GM23338 (cell line): ENCODE results near the gene ATP5IF1. TPM values are rescaled to one million over a fixed set of nuclear protein-coding genes. Genes with fewer than 3 reads are reported as not detected.

Source experiments
- ATAC-seq: fragments of 200-7000 bp; cut with Tn5 transposase; 3 replicates; pipeline ENCODE4 v1.9.1; 2020
- DNase-seq: peaks from one replicate; pipeline ENCODE4 v3.0.0-alpha.2; 2015; ENCODE audit warnings: low spot score
- H2AFZ ChIP-seq: fragments of 200-600 bp; sonication (generic); 2 replicates; pipeline ENCODE4 v1.8.0; 2016; ENCODE audit warnings: antibody characterized with exemption, mild to moderate bottlenecking, moderate library complexity
- H3F3A ChIP-seq: fragments of 200-600 bp; sonication (generic); replicated peaks from 2 replicates; pipeline ENCODE4 v1.8.0; 2017; ENCODE audit warnings: antibody characterized with exemption, mixed run types, low read depth
- H3K27ac ChIP-seq: fragments of 200-600 bp; sonication (generic); 2 replicates; pipeline ENCODE4 v1.6.1; 2016; ENCODE audit warnings: low read depth
- H3K27me3 ChIP-seq: fragments of 200-600 bp; sonication (generic); 2 replicates; pipeline ENCODE4 v1.8.0; 2016; ENCODE audit warnings: mild to moderate bottlenecking, mixed run types, moderate library complexity; ENCODE audit not compliant: insufficient read depth
- H3K36me3 ChIP-seq: fragments of 200-600 bp; sonication (generic); 2 replicates; pipeline ENCODE4 v1.8.0; 2016; ENCODE audit warnings: mild to moderate bottlenecking; ENCODE audit not compliant: insufficient read depth
- H3K4me1 ChIP-seq: fragments of 200-600 bp; sonication (generic); 2 replicates; pipeline ENCODE4 v1.8.0; 2016; ENCODE audit warnings: mild to moderate bottlenecking, moderate library complexity; ENCODE audit not compliant: insufficient read depth
- H3K4me2 ChIP-seq: fragments of 200-600 bp; sonication (generic); 2 replicates; pipeline ENCODE4 v1.7.1; 2017; ENCODE audit warnings: mixed run types
- H3K4me3 ChIP-seq: fragments of 200-600 bp; sonication (generic); 2 replicates; pipeline ENCODE4 v1.6.1; 2016; ENCODE audit warnings: mixed run types
- H3K79me2 ChIP-seq: fragments of 200-600 bp; sonication (generic); replicated peaks from 2 replicates; pipeline ENCODE4 v1.8.0; 2017; ENCODE audit warnings: mild to moderate bottlenecking; ENCODE audit not compliant: insufficient read depth
- H3K9me2 ChIP-seq: fragments of 200-600 bp; sonication (generic); 2 replicates; pipeline ENCODE4 v1.8.0; 2017; ENCODE audit not compliant: insufficient read depth
- H4K20me1 ChIP-seq: fragments of 200-600 bp; sonication (generic); replicated peaks from 2 replicates; pipeline ENCODE4 v1.8.0; 2017; ENCODE audit warnings: mild to moderate bottlenecking; ENCODE audit not compliant: insufficient read depth
- H3K27ac Mint-ChIP-seq: 2 replicates; pipeline ENCODE4 v1.8.0; 2020; ENCODE audit warnings: inconsistent platforms, mild to moderate bottlenecking, moderate library complexity, mixed read lengths
- H3K27me3 Mint-ChIP-seq: 3 replicates; pipeline ENCODE4 v1.8.0; 2022; ENCODE audit warnings: low read depth, mild to moderate bottlenecking, moderate library complexity, mixed read lengths, inconsistent platforms; ENCODE audit not compliant: insufficient read depth, poor library complexity
- H3K36me3 Mint-ChIP-seq: 3 replicates; pipeline ENCODE4 v1.8.0; 2021; ENCODE audit warnings: low read depth, mild to moderate bottlenecking, inconsistent platforms, moderate library complexity, mixed read lengths
- H3K4me1 Mint-ChIP-seq: 3 replicates; pipeline ENCODE4 v1.8.0; 2020; ENCODE audit warnings: mild to moderate bottlenecking, inconsistent platforms, mixed read lengths
- H3K4me3 Mint-ChIP-seq: 3 replicates; pipeline ENCODE4 v1.8.0; 2021; ENCODE audit warnings: moderate library complexity, mild to moderate bottlenecking, inconsistent platforms, mixed read lengths
- H3K9me3 Mint-ChIP-seq: 3 replicates; pipeline ENCODE4 v1.8.0; 2020; ENCODE audit warnings: moderate library complexity, mild to moderate bottlenecking, inconsistent platforms, mixed read lengths
- CREB1 ChIP-seq: fragments of 250-450 bp; sonication (Bioruptor Pico); IDR thresholded peaks from 2 replicates; pipeline ENCODE4 v1.5.0; 2020; ENCODE audit warnings: low read depth, mild to moderate bottlenecking, moderate library complexity
- CTCF ChIP-seq, 2 experiments: fragments of 200-600 bp in 1 of 2; sonication (generic) in 1 of 2; conservative IDR thresholded peaks; 2 replicates each; pipeline versions ENCODE4 v1.5.1 to v1.6.1; 2016 to 2017; ENCODE audit warnings: antibody characterized with exemption in 2 of 2, low read depth in 2 of 2, mild to moderate bottlenecking in 2 of 2, moderate library complexity in 1 of 2
- EZH2 ChIP-seq: fragments of 200-600 bp; sonication (generic); IDR thresholded peaks from one replicate; pipeline ENCODE4 v1.8.0; 2017; ENCODE audit warnings: antibody characterized with exemption, mild to moderate bottlenecking, low read depth; ENCODE audit not compliant: unreplicated experiment
- JUNB ChIP-seq: IDR thresholded peaks from one replicate; pipeline ENCODE4 v1.6.1; 2016; ENCODE audit warnings: antibody characterized with exemption; ENCODE audit not compliant: unreplicated experiment
- NANOG ChIP-seq: IDR thresholded peaks from 2 replicates; pipeline ENCODE4 v1.6.1; 2016; ENCODE audit warnings: antibody characterized with exemption, borderline replicate concordance
- POLR2AphosphoS5 ChIP-seq: IDR thresholded peaks from 2 replicates; pipeline ENCODE4 v1.6.1; 2016; ENCODE audit warnings: antibody characterized with exemption, low read depth
- REST ChIP-seq: IDR thresholded peaks from one replicate; pipeline ENCODE4 v1.6.1; 2018; ENCODE audit warnings: antibody characterized with exemption; ENCODE audit not compliant: unreplicated experiment
- STAT1 ChIP-seq: IDR thresholded peaks from one replicate; pipeline ENCODE4 v1.6.1; 2016; ENCODE audit warnings: antibody characterized with exemption; ENCODE audit not compliant: unreplicated experiment
- ZNF114 ChIP-seq: fragments of 250-450 bp; sonication (Bioruptor Pico); IDR thresholded peaks from 2 replicates; pipeline ENCODE4 v1.5.0; 2020; ENCODE audit warnings: mild to moderate bottlenecking, moderate library complexity
- ZNF331 ChIP-seq: fragments of 250-450 bp; sonication (Bioruptor Pico); IDR thresholded peaks from 2 replicates; pipeline ENCODE4 v1.5.0; 2020; ENCODE audit warnings: low read depth, mild to moderate bottlenecking, moderate library complexity
- polyA plus RNA-seq: library from polyadenylated mRNA; unstranded; fragments of >200 nt; fragmentation: Nextera tagmentation; extraction: Ambion mirVana; gene quantifications from 2 replicates; pipeline ENCODE4 v1.2.1, GENCODE V29; 2016
- total RNA-seq: library from RNA; depleted of rRNA; stranded (reverse); fragments of >200 nt; shearing (Covaris generic); gene quantifications from 2 replicates; pipeline ENCODE4 v1.2.3, GENCODE V29; 2014

The ATP5IF1 gene
- total and polyA plus RNA-seq, 2 experiments from 2014 or later = 230 to 1,325 TPM

GRCh38 chr1:28209700-28210099 lies 26.2 kb upstream of the ATP5IF1 start:
- H3K9me3 Mint-ChIP-seq = no peaks in the 10 kb centered on the region
- TF ChIP-seq CTCF (conservative IDR thresholded peaks at IDR 0.05; ENCODE audit: low read depth in 2 of 2) = no peak
- no peak for TF ChIP-seq EZH2
- no peak for TF ChIP-seq JUNB
- no peak for TF ChIP-seq ZNF114 (CRISPR knock-in tag)
- TF ChIP-seq STAT1 = no peak
- TF ChIP-seq REST = no peak
- TF ChIP-seq CREB1 (CRISPR knock-in tag) = no peak
- no peak for TF ChIP-seq ZNF331 (CRISPR knock-in tag)
- TF ChIP-seq POLR2AphosphoS5 = no peak
- peaks cover 39% of the 10 kb centered on the region for H3K36me3 ChIP-seq
- H3K36me3 Mint-ChIP-seq = peaks cover 42% of the 10 kb centered on the region
- H2AFZ ChIP-seq = no peak overlapping the region
- H3K4me1 ChIP-seq = no peaks in the 10 kb centered on the region
- H3K4me3 ChIP-seq = no peak overlapping the region
- H3K4me2 ChIP-seq = no peak overlapping the region
- H3K27ac ChIP-seq = 0 out of 2 replicates have a peak overlapping the region, but pooled peaks have one; percentile 61
- DNase-seq (no peak), ATAC-seq (no peak)
- no peak overlapping the region for H3K27ac Mint-ChIP-seq
- H3K4me1 Mint-ChIP-seq = peaks cover 4% of the 10 kb centered on the region; the same call in 1 of the 3 replicates
- H4K20me1 ChIP-seq = no peaks in the 10 kb centered on the region
- no peaks in the 10 kb centered on the region; the same call in 1 of the 2 replicates for H3F3A ChIP-seq
- H3K4me3 Mint-ChIP-seq = no peak overlapping the region
- H3K9me2 ChIP-seq = no peaks in the 10 kb centered on the region
- H3K27me3 ChIP-seq = no peaks in the 10 kb centered on the region
- H3K79me2 ChIP-seq = peaks cover 12% of the 10 kb centered on the region
- no peaks in the 10 kb centered on the region for H3K27me3 Mint-ChIP-seq

- Histone ChIP-seq H3K36me3 (peaks cover 21% of the 10 kb centered on the region), H3K4me2 (no peak overlapping the region), H3K9me2 (no peaks in the 10 kb centered on the region), H3K27me3 (no peaks in the 10 kb centered on the region), H3K27ac (no peak overlapping the region), H3K79me2 (peaks cover 12% of the 10 kb centered on the region), H4K20me1 (no peaks in the 10 kb centered on the region), H3F3A (no peaks in the 10 kb centered on the region; the same call in 1 of the 2 replicates), H3K4me1 (no peaks in the 10 kb centered on the region), H2AFZ (no peak overlapping the region), H3K4me3 (no peak overlapping the region)
- no peak for ATAC-seq
- H3K4me3 Mint-ChIP-seq = no peak overlapping the region
- H3K27ac Mint-ChIP-seq = 0 out of 2 replicates have a peak overlapping the region, but pooled peaks have one; percentile 37
- no peaks in the 10 kb centered on the region for H3K9me3 Mint-ChIP-seq
- DNase-seq = no peak
- peaks cover 4% of the 10 kb centered on the region; the same call in 1 of the 3 replicates for H3K4me1 Mint-ChIP-seq
- peaks cover 25% of the 10 kb centered on the region for H3K36me3 Mint-ChIP-seq
- no peaks in the 10 kb centered on the region for H3K27me3 Mint-ChIP-seq
- no peak for TF ChIP-seq CTCF (conservative IDR thresholded peaks at IDR 0.05; ENCODE audit: low read depth in 2 of 2)
- no peak for TF ChIP-seq NANOG
Observed at GRCh38 chr1:28213315-28213714, 22.6 kb upstream of the ATP5IF1 start.
